HepG2 (cell line): ENCODE results near the gene DLEC1. TPM values are rescaled to one million over a fixed set of nuclear protein-coding genes. Genes with fewer than 3 reads are reported as not detected.

ENCODE experiments used
- CBX2 ChIP-seq, 2 experiments: fragments of 200-600 bp in 1 of 2; sonication (generic); formaldehyde crosslinking in 1 of 2; IDR thresholded peaks; 2 replicates each; pipeline versions ENCODE4 v1.7.0 to v1.8.1; 2018 to 2022; ENCODE audit warnings: low read depth in 2 of 2, low read length in 1 of 2, mild to moderate bottlenecking in 1 of 2, missing genetic modification reagents in 1 of 2
- CC2D1A ChIP-seq: sonication (generic); formaldehyde crosslinking; IDR thresholded peaks from 2 replicates; pipeline ENCODE4 v1.8.1; 2023; ENCODE audit warnings: mild to moderate bottlenecking, missing genetic modification reagents
- DNMT3B ChIP-seq: conservative IDR thresholded peaks from 2 replicates; pipeline ENCODE4 v1.6.1; 2016; ENCODE audit warnings: missing biosample characterization, control low read depth
- E2F5 ChIP-seq: sonication (generic); formaldehyde crosslinking; conservative IDR thresholded peaks from 2 replicates; pipeline ENCODE4 v1.4.0; 2020; ENCODE audit warnings: missing genetic modification reagents
- ETV6 ChIP-seq: sonication (generic); formaldehyde crosslinking; conservative IDR thresholded peaks from 2 replicates; pipeline ENCODE4 v1.4.0; 2020; ENCODE audit warnings: missing genetic modification reagents
- FOXK1 ChIP-seq: sonication (generic); formaldehyde crosslinking; IDR thresholded peaks from 2 replicates; pipeline ENCODE4 v1.4.0; 2020; ENCODE audit warnings: low read depth, missing genetic modification reagents, borderline replicate concordance
- NR1H2 ChIP-seq: sonication (generic); formaldehyde crosslinking; IDR thresholded peaks from 2 replicates; pipeline ENCODE4 v1.8.1; 2022; ENCODE audit warnings: low read depth, missing genetic modification reagents, borderline replicate concordance
- PATZ1 ChIP-seq: sonication (generic); formaldehyde crosslinking; IDR thresholded peaks from 2 replicates; pipeline ENCODE4 v1.4.0; 2020; ENCODE audit warnings: missing genetic modification reagents
- STAT6 ChIP-seq: sonication (generic); formaldehyde crosslinking; IDR thresholded peaks from 2 replicates; pipeline ENCODE4 v1.4.0; 2020; ENCODE audit warnings: missing genetic modification reagents, mild to moderate bottlenecking, borderline replicate concordance
- TBL1XR1 ChIP-seq: fragments of 150-350 bp; IDR thresholded peaks from 2 replicates; pipeline ENCODE4 v1.6.1; 2014; ENCODE audit warnings: borderline replicate concordance, low read length; ENCODE audit not compliant: partially characterized antibody
- ZIK1 ChIP-seq: sonication (generic); formaldehyde crosslinking; IDR thresholded peaks from 2 replicates; pipeline ENCODE4 v1.5.0; 2020; ENCODE audit warnings: mild to moderate bottlenecking, low read depth, missing genetic modification reagents, borderline replicate concordance
- ZNF781 ChIP-seq: sonication (generic); formaldehyde crosslinking; IDR thresholded peaks from 2 replicates; pipeline ENCODE4 v1.5.1; 2020; ENCODE audit warnings: borderline replicate concordance, mild to moderate bottlenecking, missing genetic modification reagents; ENCODE audit errors: not compliant biosample characterization
- ZNF788 ChIP-seq: sonication (generic); formaldehyde crosslinking; IDR thresholded peaks from 2 replicates; pipeline ENCODE4 v1.5.0; 2020; ENCODE audit warnings: mild to moderate bottlenecking, missing genetic modification reagents, borderline replicate concordance
- ZNF850 ChIP-seq: sonication (generic); formaldehyde crosslinking; conservative IDR thresholded peaks from 2 replicates; pipeline ENCODE4 v1.9.0; 2021; ENCODE audit warnings: mild to moderate bottlenecking, missing genetic modification reagents
- ZSCAN25 ChIP-seq: sonication (generic); formaldehyde crosslinking; IDR thresholded peaks from 2 replicates; pipeline ENCODE4 v1.8.0; 2022; ENCODE audit warnings: mild to moderate bottlenecking, missing genetic modification reagents
- polyA plus RNA-seq, 8 experiments: library from polyadenylated mRNA; depleted of rRNA in 3 of 8; stranded (reverse) in 7 of 8; unstranded in 1 of 8; fragments of >200 nt; fragmentation: Illumina TruSeq in 4 of 8; extraction: Trizol in 4 of 8; gene quantifications; 2 replicates each; pipeline versions ENCODE4 v1.2.1 to v1.2.3, GENCODE V29; 2011 to 2016; ENCODE audit warnings: low read depth in 4 of 8, missing spikeins in 1 of 8, mixed read lengths in 1 of 8; ENCODE audit not compliant: insufficient read depth in 1 of 8
- total RNA-seq, 5 experiments: library from RNA; depleted of rRNA; stranded (reverse); fragments of >200 nt; fragmentation: Illumina TruSeq; extraction: Trizol; gene quantifications; 2 replicates each; pipeline ENCODE4 v1.2.3, GENCODE V29; 2016; ENCODE audit warnings: low read depth in 1 of 5

Gene DLEC1
- total and polyA plus RNA-seq, 2 of the 13 experiments (the other 11 are each of a cell fraction or from before 2014, with no cell fraction given), result 0.09 TPM; not detected in 1

DNA sequence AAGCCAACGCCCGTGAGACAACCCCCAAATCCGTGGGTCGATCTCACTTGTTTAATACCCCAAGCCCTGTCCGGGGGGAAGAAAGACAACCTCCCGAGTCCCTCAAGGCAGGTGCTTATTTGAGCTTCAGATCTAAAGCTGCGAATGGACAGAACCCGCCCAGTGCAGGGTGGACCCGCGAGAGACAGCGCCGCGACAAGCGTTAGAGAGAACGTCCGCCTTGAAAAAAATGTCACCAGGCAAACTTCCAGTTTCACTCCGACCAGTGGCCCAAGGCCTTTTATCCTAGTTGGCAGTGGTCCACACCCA is 125.6 kb downstream of the DLEC1 start (continued):
- TF ChIP-seq ZNF850 (CRISPR knock-in tag) (no peak), CBX2 (IDR thresholded peaks at IDR 0.05; ENCODE audit: low read depth, low read length) (no peak), CBX2 (CRISPR knock-in tag; IDR thresholded peaks at IDR 0.05; ENCODE audit: low read depth) (no peak), ZNF788 (CRISPR knock-in tag) (no peak), PATZ1 (CRISPR knock-in tag) (no peak), ZNF781 (CRISPR knock-in tag) (peak; percentile 21), ETV6 (CRISPR knock-in tag) (no peak), NR1H2 (no peak), ZIK1 (no peak), TBL1XR1 (no peak), ZSCAN25 (CRISPR knock-in tag) (no peak), STAT6 (no peak), DNMT3B (CRISPR knock-in tag) (no peak), FOXK1 (no peak), E2F5 (CRISPR knock-in tag) (no peak), CC2D1A (no peak)
